Right lung (tissue), 5 donors: ENCODE data around the gene EFNA4. TPM values are rescaled to one million over a fixed set of nuclear protein-coding genes. Genes with fewer than 3 reads are reported as not detected.

Source experiments
- DNase-seq, 2 donors: peaks; one replicate each; pipeline ENCODE4 v3.0.0-alpha.2; 2013
- polyA plus RNA-seq, 5 donors: library from polyadenylated mRNA; unstranded; fragments of 120-200 nt; gene quantifications; one replicate each; pipeline versions ENCODE4 v1.2.1 to v1.2.3, GENCODE V29; 2013; ENCODE audit warnings: inconsistent platforms in 1 of 5, low replicate concordance in 1 of 5; ENCODE audit not compliant: insufficient read length in 5 of 5, insufficient read depth in 1 of 5

Gene EFNA4
- polyA plus RNA-seq, 5 donors: 16.0 to 25.3 (median 23.3) TPM

- DNase-seq: peak in 1 of 2 donors; percentile 73
Measured at GRCh38 chr1:155050560-155051341, 12.8 kb upstream of the EFNA4 start, which contains the start of gene ADAM15. Gene ADAM15, plus strand, starts transcription at chr1:155051316. Its CDS starts 71 bp downstream, at chr1:155051387.

GRCh38 chr1:155051342-155051776 lies 12.2 kb upstream of the EFNA4 start:
- DNase-seq: no peak

- no peak for DNase-seq
Measured at GRCh38 chr1:155051777-155052398, 11.7 kb upstream of the EFNA4 start.

GRCh38 chr1:155052439-155053395 lies 10.8 kb upstream of the EFNA4 start:
- DNase-seq: no peak

- DNase-seq: no peak
Measured at GRCh38 chr1:155053531-155054105, 9.9 kb upstream of the EFNA4 start.

GRCh38 chr1:155057104-155057503 lies 6.4 kb upstream of the EFNA4 start:
- no peak for DNase-seq

GRCh38 chr1:155057788-155058211 lies 5.7 kb upstream of the EFNA4 start:
- no peak for DNase-seq

GRCh38 chr1:155060736-155061135 lies 2.8 kb upstream of the EFNA4 start:
- no peak for DNase-seq

- DNase-seq: no peak
Measured at GRCh38 chr1:155061381-155062150, 2.0 kb upstream of the EFNA4 start.

GRCh38 chr1:155062151-155062686 lies 1.3 kb upstream of the EFNA4 start:
- DNase-seq: no peak

GRCh38 chr1:155062702-155063411 lies 683 bp upstream of the EFNA4 start:
- DNase-seq: no peak

- DNase-seq: no peak
Measured at GRCh38 chr1:155064111-155064831, 731 bp downstream of the EFNA4 start.

- DNase-seq: no peak
Measured at GRCh38 chr1:155064832-155065429, 1.4 kb downstream of the EFNA4 start.

- no peak for DNase-seq
Measured at GRCh38 chr1:155066777-155067176, 3.2 kb downstream of the EFNA4 start.

GRCh38 chr1:155068599-155068998 lies 5.1 kb downstream of the EFNA4 start:
- no peak for DNase-seq

- no peak for DNase-seq
Measured at GRCh38 chr1:155069551-155070157, 6.1 kb downstream of the EFNA4 start.

- DNase-seq: no peak
Measured at GRCh38 chr1:155070158-155070621, 6.7 kb downstream of the EFNA4 start.
